ENCODE data around the gene PSKH1.

The PSKH1 gene

DNA sequence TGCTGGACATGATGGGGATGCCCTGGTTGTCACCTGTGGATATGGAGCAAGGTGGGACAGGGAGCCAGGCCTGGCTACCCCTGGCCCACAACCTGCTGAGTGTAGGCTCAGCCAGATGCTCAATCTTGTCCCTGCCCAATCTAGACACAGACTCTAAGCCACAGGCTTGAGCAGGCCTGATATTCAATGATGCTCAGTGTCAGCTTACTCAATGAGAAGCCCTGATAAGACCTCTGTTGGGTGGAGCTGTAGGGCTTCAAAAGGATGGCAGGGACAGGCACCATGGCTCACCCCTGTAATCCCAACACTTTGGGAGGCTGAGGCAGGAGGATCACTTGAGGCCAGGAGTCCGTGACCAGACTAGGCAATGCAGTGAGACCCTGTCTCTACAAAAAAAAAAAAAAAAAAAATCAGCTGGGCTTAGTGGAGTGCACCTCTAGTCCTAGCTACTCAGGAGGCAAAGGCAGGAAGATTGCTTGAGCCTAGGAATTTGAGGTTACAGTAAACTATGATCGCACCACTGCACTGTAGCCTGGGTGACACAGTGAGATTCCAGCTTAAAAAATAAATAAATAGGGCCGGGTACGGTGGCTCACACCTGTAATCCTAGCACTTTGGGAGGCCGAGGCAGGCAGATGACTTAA lies 47.5 kb downstream of the PSKH1 start:
- no peak for DNase-seq (ENCODE audit: low read depth in 2 of 2)

DNA sequence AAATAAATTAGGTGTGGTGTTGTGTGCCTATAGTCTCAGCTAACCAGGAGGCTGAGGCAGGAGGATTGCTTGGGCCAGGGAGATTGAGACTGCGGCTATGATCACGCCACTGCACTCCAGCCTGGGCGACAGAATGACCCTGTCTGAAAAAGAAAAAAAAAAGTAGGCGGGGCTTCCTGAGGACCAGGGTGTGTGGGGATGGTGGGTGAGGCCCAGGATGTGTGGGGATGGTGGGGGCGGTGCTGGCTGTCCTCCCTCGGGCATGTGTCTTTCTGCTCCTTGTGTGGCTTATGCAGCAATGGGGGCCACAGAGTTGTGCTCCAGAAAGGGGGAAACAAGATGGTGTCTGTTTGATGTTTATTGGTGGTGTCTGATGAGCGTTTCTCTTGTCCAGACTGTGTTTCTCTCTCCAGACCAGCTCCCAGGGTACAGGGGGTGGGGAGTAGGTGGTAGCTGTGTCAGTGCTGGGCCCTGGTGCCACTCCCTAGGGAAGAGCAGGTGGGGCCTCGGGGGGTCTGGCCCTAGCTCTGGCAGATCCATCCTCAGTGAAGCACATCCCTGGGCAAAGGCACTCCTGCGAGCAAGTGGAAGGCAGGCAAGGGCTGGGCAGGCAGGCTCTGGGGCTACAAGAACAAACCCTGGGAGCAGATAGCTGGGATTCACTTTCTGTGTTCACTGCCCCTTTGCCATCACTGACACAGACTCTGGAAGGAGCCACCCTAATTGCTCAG lies 48.6 kb downstream of the PSKH1 start:
- no peak for DNase-seq (ENCODE audit: low read depth in 2 of 2)

DNA sequence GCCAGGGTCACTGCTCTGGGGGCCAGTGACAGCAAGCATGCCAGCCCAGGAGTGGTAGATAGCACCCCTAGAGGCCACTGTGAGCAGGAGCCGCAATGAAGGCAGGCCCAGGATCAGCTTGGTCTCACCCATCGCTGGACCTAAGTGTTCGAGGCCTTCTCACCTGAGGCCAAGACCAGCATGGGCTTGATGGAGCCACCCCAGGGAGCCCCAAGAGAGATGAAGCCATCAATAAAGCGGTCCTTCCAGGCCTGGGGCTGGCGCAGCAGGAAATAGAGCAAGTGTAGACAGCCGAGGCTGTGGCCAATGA lies 49.1 kb downstream of the PSKH1 start:
- no peak for DNase-seq (ENCODE audit: low read depth in 2 of 2)

DNA sequence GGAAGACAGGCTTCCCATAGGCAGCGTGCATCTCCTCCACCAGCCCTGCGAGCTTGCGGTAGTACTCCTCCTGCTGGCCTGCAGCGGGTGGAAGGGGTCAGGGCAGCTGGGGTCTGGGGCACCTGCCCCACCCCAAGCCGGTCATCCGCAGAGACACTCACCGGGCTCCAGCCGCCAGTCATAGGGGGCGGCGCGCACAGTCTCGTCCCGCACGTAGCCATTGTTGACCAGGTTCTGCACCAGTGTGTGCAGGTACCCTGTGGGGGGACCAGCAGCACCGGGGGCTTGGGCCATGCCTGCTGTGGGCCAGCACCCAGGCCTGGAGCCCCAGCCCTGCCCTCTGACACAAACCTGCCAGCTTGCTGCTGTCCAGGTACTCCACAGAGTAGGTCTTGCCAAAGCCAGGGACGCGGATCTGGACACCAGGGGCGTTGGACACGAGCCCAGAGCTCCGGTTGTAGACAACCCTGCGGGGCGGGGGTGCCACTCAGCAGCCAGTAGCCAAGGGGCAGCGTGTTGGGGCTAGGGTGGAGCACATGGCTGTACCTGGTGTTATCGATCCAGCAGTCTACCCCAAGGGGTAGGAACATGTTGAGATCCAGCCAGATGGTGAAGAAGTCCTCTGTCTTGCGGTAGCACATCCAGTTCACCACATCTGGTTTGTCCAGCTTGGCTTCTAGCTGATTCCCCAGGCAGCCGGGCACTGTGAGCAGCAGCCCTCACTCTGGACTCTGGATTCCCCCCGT lies 49.6 kb downstream of the PSKH1 start:
- DNase-seq (ENCODE audit: low read depth in 2 of 2): no peak

DNA sequence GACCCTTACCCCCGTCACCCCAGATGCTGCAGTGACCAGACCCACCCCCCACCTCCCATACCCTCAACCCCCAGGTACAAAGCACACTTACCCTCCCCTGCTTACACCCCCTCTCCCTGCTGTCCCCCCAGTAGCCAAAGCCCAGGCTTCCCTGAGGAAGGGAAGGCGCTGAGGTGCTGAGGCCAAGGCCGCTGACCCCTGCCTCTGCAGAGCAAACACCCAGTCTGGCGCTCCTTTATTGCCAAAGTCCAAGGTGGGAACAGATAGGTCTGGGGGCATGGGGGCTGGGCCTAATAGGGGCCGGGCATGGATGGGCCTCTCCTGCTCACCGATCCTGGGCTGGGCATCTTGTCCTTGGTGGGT lies 50.2 kb downstream of the PSKH1 start:
- DNase-seq (ENCODE audit: low read depth in 2 of 2): no peak

DNA sequence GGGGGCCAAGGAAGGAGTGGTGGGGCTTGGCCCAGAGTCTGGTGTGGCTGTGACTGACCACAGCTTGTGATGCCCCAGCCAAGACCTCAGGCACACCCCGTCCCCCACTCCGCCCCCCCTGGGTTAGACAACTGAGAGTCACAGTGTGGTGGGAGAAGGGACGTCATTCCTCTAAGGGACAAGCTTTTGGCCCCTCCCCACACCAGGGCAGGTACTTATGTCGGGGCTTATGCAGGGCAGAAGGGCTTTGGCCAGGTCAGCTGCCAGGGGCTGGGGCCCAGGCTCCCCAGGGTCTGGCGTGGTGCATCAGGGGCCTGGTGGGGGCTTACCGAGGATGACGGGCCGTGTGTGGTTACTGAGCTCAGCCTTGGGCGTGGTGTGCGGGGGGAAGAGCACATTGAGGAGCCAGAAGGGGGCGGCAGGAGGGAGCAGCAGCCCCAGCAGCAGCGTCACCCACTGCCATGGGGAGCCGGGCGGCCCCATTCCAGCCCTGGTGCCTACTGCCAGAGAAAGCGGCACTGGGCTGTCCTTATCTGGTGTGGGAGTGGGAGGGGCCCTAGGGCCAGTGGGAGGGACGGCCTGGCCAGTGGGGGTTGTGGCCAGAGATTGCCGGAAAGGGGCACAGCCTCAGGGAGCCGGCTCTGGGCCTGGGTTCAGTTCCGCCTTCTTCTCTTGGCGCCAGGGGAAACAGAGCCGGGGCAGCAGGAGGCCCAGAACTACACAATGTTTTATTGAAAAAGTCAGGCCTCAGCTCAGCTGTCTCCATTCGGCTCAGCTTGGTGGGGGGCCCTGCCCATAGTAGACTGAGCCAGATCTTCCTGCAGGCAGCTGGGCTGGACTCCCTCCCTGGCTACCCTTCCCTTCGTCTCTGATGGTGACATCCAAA lies 50.8 kb downstream of the PSKH1 start, which contains the start of gene LCAT:
Gene LCAT, minus strand, starts transcription at position 502 of the 886 bp plus-strand sequence. Its CDS starts 19 bp downstream, at position 483.
- DNase-seq (ENCODE audit: low read depth in 2 of 2): no peak

DNA sequence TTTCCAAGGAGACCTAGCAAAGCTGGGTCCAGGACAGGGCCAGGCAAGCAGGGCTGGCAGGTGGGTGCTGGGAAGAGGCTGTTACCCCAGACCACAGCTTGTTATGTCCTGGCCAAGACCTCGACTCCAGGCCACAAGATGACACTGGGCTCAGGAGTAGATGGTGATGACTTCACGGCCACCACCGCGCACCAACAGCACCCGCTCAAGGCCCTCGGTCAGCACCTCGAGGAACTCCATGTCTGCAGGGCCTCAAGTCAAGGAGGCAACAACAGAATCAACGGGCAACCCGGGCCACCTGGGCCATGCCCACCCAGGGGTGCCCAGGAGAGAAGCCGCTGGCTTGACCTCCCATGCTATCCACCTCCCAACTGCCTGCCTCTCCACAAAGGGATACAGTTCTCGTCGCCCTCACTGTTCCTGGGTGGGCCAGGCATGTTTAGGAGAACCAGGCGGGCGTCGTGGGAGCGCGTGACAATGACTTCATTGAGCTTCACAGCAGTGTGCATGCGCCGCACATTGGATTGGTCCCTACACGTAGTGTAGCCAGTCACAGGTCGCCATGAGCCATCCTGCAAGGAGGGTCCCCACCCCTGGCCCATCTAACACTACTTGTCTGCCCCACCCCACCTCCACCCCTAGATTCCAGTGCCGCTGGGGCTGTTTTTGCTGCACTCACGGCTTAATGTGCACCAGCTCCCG lies 51.8 kb downstream of the PSKH1 start:
- no peak for DNase-seq (ENCODE audit: low read depth in 2 of 2)

DNA sequence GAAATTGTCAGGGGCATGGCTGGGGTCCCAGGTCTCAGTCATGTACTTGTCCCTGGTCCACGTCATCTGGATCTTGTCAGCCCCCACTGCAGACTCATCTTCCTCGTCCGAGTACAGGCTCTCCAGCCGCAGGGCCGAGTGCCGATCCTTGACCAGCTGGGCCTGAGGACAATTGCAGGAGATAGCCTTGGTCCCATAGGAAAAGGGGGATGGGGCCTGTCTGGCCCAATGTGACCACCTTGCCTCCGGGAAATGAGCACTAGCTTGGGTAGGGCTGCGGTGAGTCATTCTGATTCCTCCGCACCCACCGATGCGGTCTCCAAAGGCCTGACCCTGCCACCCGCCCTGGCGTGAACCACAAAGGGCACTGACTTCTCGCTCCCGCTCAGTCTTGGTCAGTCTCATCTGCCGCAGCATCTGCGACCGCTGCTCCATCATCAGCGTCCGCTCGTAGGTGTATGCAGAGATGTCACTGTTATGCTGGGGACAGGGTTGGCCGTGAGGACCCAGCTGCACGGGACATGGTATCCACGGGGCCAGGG lies 52.4 kb downstream of the PSKH1 start:
- no peak for DNase-seq (ENCODE audit: low read depth in 2 of 2)

DNA sequence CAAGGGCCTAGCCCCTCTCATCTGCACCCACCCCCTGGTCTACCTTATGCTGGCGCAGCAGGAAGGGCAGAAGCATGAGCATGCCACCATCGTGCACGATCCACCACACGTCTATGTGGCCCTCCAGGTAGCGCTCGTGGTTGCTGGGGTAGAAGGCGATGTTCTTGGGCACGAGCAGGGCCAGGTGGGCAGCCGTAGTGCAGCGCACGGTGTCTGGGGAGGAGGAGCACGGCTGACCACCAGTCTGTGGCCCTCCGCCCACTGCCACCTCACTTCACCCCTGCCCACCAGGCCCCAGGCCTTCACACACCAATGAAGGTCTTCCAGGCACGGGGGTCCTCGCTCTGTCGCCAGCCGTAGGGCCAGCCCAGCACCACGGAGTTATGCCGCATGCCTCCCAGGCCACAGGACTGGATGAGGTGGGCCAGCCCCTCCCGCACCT lies 53.1 kb downstream of the PSKH1 start:
- DNase-seq (ENCODE audit: low read depth in 2 of 2): no peak

DNA sequence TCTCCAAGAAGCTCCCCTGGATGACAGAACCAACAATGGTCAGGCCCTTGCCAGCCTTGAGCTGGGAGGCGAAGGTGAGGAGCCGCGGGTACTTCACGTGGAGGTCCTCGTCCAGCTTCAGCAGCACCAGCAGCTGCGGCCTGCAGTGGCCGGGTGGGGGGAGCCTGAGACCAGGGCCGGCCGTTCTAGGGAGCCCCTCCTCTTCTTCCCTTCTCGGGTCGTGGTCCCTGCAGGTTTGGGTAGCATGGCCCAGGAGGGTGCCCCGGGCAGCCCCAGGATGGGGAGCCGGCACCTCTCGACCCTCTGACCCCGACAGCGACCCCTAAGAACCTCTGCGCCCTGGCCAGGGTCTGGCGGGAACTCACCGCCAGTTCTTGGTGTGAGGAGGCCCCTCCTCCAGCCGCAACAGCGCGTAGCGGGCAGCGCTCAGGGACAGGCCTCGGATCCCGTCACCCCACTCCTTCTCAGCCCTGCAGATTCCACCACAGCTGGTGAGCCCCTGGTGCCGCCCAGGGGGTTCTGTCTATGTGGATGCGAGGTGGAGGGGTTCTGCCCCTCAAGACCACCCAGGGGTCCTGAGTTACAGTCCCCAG lies 54.0 kb downstream of the PSKH1 start:
- no peak for DNase-seq (ENCODE audit: low read depth in 2 of 2)

DNA sequence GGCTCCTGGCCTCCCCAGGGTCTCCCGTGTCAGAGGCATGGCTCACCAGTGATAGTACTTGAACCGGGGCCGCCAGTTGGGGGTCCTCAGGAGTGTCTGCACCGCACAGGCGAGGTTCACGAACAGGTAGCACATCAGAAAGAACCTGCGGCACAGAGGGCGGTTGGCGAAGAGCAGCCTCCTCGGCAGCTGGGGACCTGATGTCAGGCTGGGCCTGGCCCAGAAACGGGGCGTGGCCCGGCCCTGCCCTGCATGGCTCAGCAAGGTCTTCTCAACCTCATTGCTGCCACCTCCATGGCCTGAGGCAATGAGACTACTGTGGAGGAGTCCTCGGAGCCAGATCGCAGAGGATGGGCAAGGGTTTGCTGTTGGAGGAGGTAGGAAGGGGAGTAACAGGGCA lies 55.0 kb downstream of the PSKH1 start:
- DNase-seq (ENCODE audit: low read depth in 2 of 2): no peak

DNA sequence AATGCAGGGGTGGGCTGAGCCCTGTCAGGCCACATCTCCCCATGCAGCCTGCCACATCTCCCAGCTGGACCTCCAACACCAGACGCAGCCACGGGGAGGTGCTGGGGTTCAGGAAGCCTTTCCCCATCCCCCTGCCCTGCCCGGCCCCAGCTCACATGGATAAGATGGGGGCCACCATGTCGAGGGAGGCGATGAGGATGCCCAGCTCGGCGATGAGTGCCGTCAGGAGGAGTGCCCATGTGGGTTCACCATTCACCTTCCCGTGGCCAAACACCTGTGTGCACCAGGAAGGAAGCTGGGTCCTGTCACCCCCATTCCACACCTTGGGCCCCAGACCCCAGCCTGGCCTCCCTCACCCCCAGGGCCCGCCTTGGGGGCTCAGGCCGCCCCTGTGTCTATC lies 56.6 kb downstream of the PSKH1 start:
- DNase-seq (ENCODE audit: low read depth in 2 of 2): no peak

DNA sequence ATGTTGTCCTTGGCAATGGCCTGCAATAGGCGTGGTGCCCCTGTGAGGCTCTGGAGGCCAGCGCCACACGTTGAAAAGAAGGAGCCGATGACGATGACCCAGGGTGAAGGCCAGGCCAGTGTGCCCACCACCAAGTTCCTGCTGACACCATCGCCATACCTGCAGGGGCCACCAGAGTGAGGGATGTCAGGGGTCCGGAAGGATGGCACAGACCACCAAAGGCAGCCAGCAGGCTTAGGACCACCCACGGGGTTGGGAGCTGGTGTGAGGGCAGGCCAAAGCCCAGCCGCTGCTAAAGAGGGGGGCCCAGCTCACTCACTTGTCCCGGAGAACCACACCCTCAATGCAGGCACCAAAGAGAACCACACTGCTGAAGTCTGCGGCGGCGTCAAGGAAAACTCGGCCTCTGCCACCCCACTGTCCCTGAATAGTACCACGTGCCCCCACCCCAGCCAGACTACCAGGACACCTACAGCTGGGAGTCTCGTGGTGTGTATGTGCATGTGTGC lies 57.3 kb downstream of the PSKH1 start:
- no peak for DNase-seq (ENCODE audit: low read depth in 2 of 2)

DNA sequence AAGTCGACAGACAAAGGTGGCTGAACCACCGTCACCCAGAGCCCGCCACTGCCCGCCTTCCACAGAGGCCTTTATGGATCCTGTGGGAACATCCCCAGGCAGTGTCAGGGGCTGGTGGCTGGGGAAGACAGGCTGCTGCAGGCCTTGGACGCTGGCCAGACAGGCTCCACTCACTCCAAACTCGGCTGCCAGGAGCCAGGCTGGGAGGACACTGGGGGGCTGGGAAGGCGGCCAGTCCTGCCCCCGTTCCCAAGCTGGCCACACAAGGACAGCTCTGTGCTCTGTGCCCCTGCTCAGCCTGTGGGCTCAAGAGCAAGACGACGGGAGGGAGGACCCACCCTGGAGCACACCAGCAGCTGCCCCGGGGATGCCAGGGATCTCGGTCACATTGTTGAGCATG lies 58.4 kb downstream of the PSKH1 start:
- no peak for DNase-seq (ENCODE audit: low read depth in 2 of 2)

DNA sequence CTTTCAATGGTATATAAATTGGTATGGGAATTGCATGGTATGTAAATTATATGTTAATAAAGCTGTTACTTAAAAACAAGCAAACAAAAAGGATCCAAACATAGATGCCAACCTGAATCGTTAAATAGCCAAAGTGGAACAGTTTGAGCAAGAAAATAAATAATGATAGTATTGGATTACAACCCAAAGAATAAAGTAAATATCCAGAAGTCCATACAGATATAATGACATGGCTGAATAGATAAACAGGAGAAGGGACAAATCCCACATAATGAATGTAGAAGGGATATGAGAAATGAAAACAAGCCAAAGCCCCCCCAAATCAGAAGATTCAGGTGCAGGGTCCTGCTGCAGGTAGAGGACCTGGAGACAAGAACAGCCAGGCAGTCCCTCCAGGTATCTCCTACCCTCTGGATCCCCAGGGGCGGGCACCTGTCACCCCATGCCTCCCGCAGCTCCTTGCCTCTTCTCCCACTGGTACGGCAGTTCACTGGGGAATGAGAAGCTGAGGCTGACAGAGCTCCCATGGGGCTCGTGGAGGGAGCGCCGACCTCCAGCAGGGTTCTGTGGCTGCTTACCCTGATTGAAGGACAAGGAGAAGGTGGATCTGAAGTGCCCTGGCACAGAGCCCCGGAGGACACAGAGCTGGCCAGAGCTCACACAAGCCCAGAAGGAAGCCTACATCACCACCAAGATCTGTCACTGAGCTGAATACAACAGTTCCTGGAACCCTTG lies 60.8 kb downstream of the PSKH1 start:
- DNase-seq (ENCODE audit: low read depth in 2 of 2): no peak

DNA sequence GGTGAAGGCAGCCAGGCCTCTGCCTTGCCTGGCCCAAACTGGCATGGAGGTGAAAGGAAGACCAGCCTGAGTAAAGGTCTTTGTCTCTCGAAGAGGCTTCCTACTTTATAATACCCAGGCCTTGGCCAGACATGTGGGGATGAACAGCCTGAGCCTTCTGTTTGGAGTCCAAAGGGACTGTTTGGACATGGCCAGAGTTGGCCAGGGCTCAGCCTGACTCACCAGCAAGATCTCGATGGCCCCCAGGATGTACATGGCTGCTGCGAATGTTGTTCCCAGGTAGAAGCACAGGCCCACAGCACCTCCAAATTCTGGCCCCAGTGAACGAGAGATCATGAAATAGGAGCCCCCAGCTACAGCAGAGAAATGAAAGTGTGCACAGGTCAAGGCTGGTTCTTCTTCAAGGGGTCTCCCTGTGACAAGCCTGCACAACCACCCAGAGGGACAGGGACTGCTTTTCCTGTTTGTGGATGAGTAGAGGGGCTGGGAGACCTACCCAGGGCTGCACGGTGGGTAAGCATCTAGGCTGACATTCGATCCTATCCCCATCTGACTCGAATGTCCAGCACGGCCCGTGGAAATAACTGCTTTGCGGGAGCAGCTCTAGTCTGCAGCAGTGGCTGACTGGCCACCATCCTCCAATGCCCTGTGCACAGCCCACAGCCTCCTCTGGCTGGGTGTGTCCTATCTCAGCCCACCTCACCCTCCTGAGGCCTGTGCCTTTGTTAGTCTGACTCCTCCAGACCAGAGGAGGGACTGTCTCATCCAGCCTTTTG lies 61.6 kb downstream of the PSKH1 start:
- no peak for DNase-seq (ENCODE audit: low read depth in 2 of 2)

DNA sequence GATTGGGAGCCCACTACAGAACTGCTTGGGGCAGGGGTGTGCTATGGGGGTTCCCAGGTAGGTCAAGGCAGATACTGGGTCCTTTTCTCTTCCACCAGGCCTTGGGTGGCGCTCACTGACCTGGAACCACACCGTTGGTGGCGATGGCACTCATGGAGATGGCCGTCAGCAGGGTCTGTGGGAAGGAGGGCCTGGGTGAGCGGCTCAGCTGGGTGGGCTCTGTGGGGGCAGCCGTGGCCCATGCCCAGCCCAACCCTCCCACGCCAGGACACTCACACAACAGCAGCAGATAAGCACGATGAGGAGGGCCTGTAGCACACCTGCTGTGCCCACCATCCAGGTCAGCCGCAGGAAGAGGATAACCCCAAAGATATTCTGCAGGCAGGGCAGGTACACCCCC lies 64.6 kb downstream of the PSKH1 start:
- no peak for DNase-seq (ENCODE audit: low read depth in 2 of 2)

DNA sequence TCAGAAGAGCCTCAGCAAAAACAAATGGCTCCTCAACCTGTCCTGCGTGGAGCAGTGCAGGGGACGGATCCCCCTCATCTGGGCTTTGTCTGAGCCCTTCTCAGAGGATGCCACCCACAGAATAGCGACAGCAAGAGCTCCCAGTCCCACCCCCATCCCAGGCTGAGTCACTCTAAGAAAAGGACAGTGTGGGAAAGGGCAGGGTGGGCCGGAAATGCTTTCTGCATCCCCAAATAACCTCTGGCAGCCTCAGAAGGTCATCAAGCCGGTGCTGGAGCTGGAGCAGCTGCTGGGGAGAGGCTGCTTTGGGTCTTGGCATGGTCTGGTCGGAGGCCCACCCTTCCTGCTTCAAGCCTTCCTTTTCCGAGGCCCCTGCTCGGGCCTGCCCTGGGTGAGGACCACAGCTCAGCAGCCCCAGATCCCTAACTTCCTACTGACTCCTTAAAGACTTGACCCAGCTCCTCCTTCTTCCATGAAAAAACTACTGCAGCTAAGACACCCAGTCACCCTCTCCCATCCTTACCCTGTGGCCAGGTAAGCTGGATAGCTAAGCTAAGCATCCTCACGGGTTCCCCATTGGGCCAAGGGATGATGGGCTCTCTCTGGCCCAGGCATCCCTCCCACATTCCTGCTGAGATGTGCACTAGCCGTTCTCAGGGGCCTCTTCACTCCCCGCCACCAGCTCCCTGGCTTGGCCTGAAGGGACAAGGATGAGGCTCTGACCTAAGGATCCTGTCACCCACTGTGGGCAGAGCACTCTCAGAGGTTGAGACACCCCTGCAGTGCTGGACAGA lies 66.7 kb downstream of the PSKH1 start:
- DNase-seq (ENCODE audit: low read depth in 2 of 2): no peak

Measured in activated CD8-positive, alpha-beta memory T cell treated with anti-CD3 and anti-CD28 coated beads for 4 hours (primary cell).